Testis (tissue), 3 donors: ENCODE measurements around the gene ADK. TPM values are rescaled to one million over a fixed set of nuclear protein-coding genes. Genes with fewer than 3 reads are reported as not detected.

ENCODE experiments used
- DNase-seq: peaks from one replicate; pipeline ENCODE4 v3.0.0-alpha.2; 2019
- H3K27ac ChIP-seq, 2 donors: fragments of 200-600 bp; sonication (generic); one replicate each; pipeline ENCODE4 v1.5.1; 2019
- H3K27me3 ChIP-seq: fragments of 200-600 bp; sonication (generic); one replicate; pipeline ENCODE4 v1.5.1; 2019
- H3K36me3 ChIP-seq: fragments of 200-600 bp; sonication (generic); one replicate; pipeline ENCODE4 v1.5.1; 2017; ENCODE audit warnings: low read depth; ENCODE audit errors: missing control alignments
- H3K4me1 ChIP-seq: fragments of 200-600 bp; sonication (generic); one replicate; pipeline ENCODE4 v1.5.1; 2019
- H3K4me3 ChIP-seq, 2 donors: fragments of 200-600 bp; sonication (generic); one replicate each; pipeline ENCODE4 v1.5.1; 2017 to 2019
- H3K9me3 ChIP-seq: fragments of 200-600 bp; sonication (generic); one replicate; pipeline ENCODE4 v1.5.1; 2017
- CTCF ChIP-seq, 3 experiments: fragments of 450-650 bp in 2 of 3; fragments of 200-600 bp in 1 of 3; sonication (generic) in 1 of 3; IDR thresholded peaks; one replicate each; pipeline ENCODE4 v1.5.1; 2016 to 2019; ENCODE audit warnings: antibody characterized with exemption in 3 of 3, mild to moderate bottlenecking in 2 of 3, moderate library complexity in 1 of 3
- POLR2A ChIP-seq: fragments of 450-650 bp; IDR thresholded peaks from one replicate; pipeline ENCODE4 v1.6.1; 2017; ENCODE audit warnings: antibody characterized with exemption, mild to moderate bottlenecking, moderate library complexity
- WGBS, 2 donors: methylation state at CpG; one replicate each; pipeline ENCODE4 v1.1.5; 2018; 5-methylcytosine and 5-hydroxymethylcytosine counted together
- intact Hi-C: fragments of 100-400 bp; cut with DNase I; formaldehyde crosslinking; loops from one replicate; pipeline ENCODE4 v1.15.1; 2023; ENCODE audit warnings: low total_unique reads
- polyA plus RNA-seq: library from polyadenylated mRNA; stranded (reverse); fragments of 350-450 nt; fragmentation: Illumina TruSeq; extraction: RNeasy Lipid Tissue Mini Kit (QIAGEN cat#74804); gene quantifications from one replicate; pipeline ENCODE4 v1.2.3, GENCODE V29; 2014; ENCODE audit warnings: low read depth, low replicate concordance; ENCODE audit not compliant: insufficient read depth
- total RNA-seq, 2 donors: library from RNA; depleted of rRNA; stranded (reverse); fragments of >200 nt; gene quantifications; one replicate each; pipeline ENCODE4 v1.2.3, GENCODE V29; 2016

ADK gene
- total and polyA plus RNA-seq, 3 donors from 2014 or later = 23.3 to 61.8 (median 55.3) TPM

- no peak overlapping the region for H3K4me3 ChIP-seq
- no peaks in the 10 kb centered on the region for H3K27me3 ChIP-seq
- no peak overlapping the region for H3K27ac ChIP-seq
- no peaks in the 10 kb centered on the region for H3K4me1 ChIP-seq
- H3K9me3 ChIP-seq = no peaks in the 10 kb centered on the region
- H3K36me3 ChIP-seq = no peaks in the 10 kb centered on the region
- intact Hi-C loops = no loop called here
- TF ChIP-seq POLR2A (no peak), CTCF (IDR thresholded peaks at IDR 0.05) (no peak)
- no peak for DNase-seq
Measured at GRCh38 chr10:74361678-74362077, 210.7 kb downstream of the ADK start.

GRCh38 chr10:74363727-74364126, 212.7 kb downstream of the ADK start:
- intact Hi-C loops = no loop called here
- Histone ChIP-seq H3K27me3 (no peaks in the 10 kb centered on the region), H3K9me3 (no peaks in the 10 kb centered on the region), H3K36me3 (no peaks in the 10 kb centered on the region), H3K4me1 (no peaks in the 10 kb centered on the region), H3K4me3 (no peak overlapping the region), H3K27ac (no peak overlapping the region)
- no peak for DNase-seq
- WGBS, 2 donors = 93% methylated on average over 2 of the region's 2 CpGs; no CpG with 5 or more reads in 1 of the 2 donors
- TF ChIP-seq CTCF (IDR thresholded peaks at IDR 0.05) (no peak), POLR2A (no peak)

GRCh38 chr10:74365109-74365508, 214.1 kb downstream of the ADK start:
- 90% methylated on average over 3 of the region's 3 CpGs for WGBS, 2 donors
- no peak for DNase-seq
- TF ChIP-seq CTCF (IDR thresholded peaks at IDR 0.05) (no peak), POLR2A (no peak)
- no peak overlapping the region for H3K4me3 ChIP-seq
- no peak overlapping the region for H3K27ac ChIP-seq
- H3K36me3 ChIP-seq = no peaks in the 10 kb centered on the region
- no peaks in the 10 kb centered on the region for H3K9me3 ChIP-seq
- no peaks in the 10 kb centered on the region for H3K27me3 ChIP-seq
- no peaks in the 10 kb centered on the region for H3K4me1 ChIP-seq
- intact Hi-C loops = no loop called here

- no peak for DNase-seq
- no peaks in the 10 kb centered on the region for H3K9me3 ChIP-seq
- no peak overlapping the region for H3K4me3 ChIP-seq
- no peaks in the 10 kb centered on the region for H3K36me3 ChIP-seq
- 92 to 100% methylated on average over 6 to 7 of the region's 7 CpGs for WGBS, 2 donors
- H3K4me1 ChIP-seq = no peaks in the 10 kb centered on the region
- no peaks in the 10 kb centered on the region for H3K27me3 ChIP-seq
- no peak overlapping the region for H3K27ac ChIP-seq
- intact Hi-C loops = no loop called here
- TF ChIP-seq POLR2A (no peak), CTCF (IDR thresholded peaks at IDR 0.05) (no peak)
Measured at GRCh38 chr10:74371696-74372095, 220.7 kb downstream of the ADK start.

GRCh38 chr10:74373059-74373458, 222.0 kb downstream of the ADK start:
- WGBS, 2 donors = 90 to 97% methylated on average over 1 of the region's 1 CpG
- Histone ChIP-seq H3K4me1 (no peaks in the 10 kb centered on the region), H3K27me3 (no peaks in the 10 kb centered on the region), H3K9me3 (no peaks in the 10 kb centered on the region), H3K4me3 (no peak overlapping the region), H3K36me3 (no peaks in the 10 kb centered on the region), H3K27ac (no peak overlapping the region)
- TF ChIP-seq CTCF (IDR thresholded peaks at IDR 0.05) (no peak), POLR2A (no peak)
- intact Hi-C loops = no loop called here
- DNase-seq = no peak
